GM12891 (cell line): Measurements from ENCODE around the gene PITPNC1.

ENCODE experiments used
- POLR2A ChIP-seq: IDR thresholded peaks from 2 replicates; pipeline ENCODE4 v1.6.1; 2011; ENCODE audit warnings: low read depth, low read length, control low read depth
- POLR2AphosphoS5 ChIP-seq: IDR thresholded peaks from 2 replicates; pipeline ENCODE4 v1.6.1; 2011; ENCODE audit warnings: low read depth, low read length, control low read depth
- SPI1 ChIP-seq: IDR thresholded peaks from 2 replicates; pipeline ENCODE4 v1.6.1; 2011; ENCODE audit warnings: low read depth, low read length, control low read depth
- TAF1 ChIP-seq: IDR thresholded peaks from 2 replicates; pipeline ENCODE4 v1.6.1; 2011; ENCODE audit warnings: low read depth, low read length, control low read depth

GRCh38 chr17:67459985-67460384 lies 82.9 kb downstream of the PITPNC1 start:
- TF ChIP-seq TAF1: no peak
- TF ChIP-seq POLR2A: no peak
- no peak for TF ChIP-seq POLR2AphosphoS5
- no peak for TF ChIP-seq SPI1
